ENCODE results near the gene KLK13.

KLK13 gene

DNA sequence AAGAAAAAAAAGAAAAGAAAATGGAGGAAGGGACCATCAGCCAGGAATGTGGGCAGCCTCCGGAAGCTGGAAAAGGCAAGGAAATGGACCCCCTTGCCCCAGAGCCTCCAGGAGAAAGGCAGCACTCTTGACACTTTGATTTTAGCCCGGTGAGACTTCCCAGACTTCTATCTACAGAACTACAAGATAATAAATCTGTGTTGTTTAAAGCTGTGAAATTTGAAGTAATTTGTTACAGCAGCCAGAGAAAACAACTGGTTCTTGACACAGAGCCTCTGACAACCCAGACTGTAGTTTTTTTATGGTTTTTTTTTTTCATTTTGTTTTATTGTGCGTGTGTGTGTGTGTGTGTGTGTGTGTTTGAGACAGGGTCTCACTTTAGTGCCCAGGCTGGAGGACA is 35.7 kb upstream of the KLK13 start:
- no peak overlapping the region for H3K4me3 ChIP-seq (replicated peaks; ENCODE audit: low read depth, low read length)
- DNase-seq (ENCODE audit: extremely low read depth, insufficient read length), result no peak
- H3K36me3 ChIP-seq (ENCODE audit: control insufficient read depth, insufficient read depth, low read length), result peaks cover 13% of the 10 kb centered on the region

DNA sequence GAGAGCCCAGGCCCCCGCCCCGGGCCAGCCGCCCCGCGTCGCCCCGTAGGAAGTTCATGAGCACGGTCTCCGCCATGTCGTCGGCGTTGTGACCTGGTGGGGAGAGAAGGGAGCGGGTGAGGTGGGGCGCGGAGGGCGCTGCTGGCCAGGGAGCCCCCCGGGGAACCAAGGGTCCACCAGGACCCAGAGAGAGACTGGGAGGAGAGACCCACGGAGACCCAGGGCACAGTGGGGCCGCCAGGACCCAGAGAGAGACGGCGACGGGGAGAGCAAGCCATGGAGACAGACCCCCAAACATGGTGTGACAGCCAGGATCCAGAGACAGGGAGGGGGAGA is 34.1 kb upstream of the KLK13 start:
- DNase-seq (ENCODE audit: extremely low read depth, insufficient read length), result no peak
- H3K27me3 ChIP-seq (replicated peaks; ENCODE audit: control insufficient read depth, insufficient read depth, low read length), result no peaks in the 10 kb centered on the region
- TF ChIP-seq, protein P1, sequence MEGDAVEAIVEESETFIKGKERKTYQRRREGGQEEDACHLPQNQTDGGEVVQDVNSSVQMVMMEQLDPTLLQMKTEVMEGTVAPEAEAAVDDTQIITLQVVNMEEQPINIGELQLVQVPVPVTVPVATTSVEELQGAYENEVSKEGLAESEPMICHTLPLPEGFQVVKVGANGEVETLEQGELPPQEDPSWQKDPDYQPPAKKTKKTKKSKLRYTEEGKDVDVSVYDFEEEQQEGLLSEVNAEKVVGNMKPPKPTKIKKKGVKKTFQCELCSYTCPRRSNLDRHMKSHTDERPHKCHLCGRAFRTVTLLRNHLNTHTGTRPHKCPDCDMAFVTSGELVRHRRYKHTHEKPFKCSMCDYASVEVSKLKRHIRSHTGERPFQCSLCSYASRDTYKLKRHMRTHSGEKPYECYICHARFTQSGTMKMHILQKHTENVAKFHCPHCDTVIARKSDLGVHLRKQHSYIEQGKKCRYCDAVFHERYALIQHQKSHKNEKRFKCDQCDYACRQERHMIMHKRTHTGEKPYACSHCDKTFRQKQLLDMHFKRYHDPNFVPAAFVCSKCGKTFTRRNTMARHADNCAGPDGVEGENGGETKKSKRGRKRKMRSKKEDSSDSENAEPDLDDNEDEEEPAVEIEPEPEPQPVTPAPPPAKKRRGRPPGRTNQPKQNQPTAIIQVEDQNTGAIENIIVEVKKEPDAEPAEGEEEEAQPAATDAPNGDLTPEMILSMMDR (IDR thresholded peaks at IDR 0.05; ENCODE audit: insufficient read depth, low read length, poor library complexity, severe bottlenecking), result no peak
- H3K4me3 ChIP-seq (replicated peaks; ENCODE audit: low read depth, low read length), result no peak overlapping the region
- H3K36me3 ChIP-seq (ENCODE audit: control insufficient read depth, insufficient read depth, low read length), result peaks cover 10% of the 10 kb centered on the region

More for the DNA sequence above, 35.7 kb upstream of the KLK13 start:
- no peaks in the 10 kb centered on the region for H3K27me3 ChIP-seq (replicated peaks; ENCODE audit: control insufficient read depth, insufficient read depth, low read length)
- TF ChIP-seq, protein P1 (IDR thresholded peaks at IDR 0.05; ENCODE audit: insufficient read depth, low read length, poor library complexity, severe bottlenecking), result no peak

DNA sequence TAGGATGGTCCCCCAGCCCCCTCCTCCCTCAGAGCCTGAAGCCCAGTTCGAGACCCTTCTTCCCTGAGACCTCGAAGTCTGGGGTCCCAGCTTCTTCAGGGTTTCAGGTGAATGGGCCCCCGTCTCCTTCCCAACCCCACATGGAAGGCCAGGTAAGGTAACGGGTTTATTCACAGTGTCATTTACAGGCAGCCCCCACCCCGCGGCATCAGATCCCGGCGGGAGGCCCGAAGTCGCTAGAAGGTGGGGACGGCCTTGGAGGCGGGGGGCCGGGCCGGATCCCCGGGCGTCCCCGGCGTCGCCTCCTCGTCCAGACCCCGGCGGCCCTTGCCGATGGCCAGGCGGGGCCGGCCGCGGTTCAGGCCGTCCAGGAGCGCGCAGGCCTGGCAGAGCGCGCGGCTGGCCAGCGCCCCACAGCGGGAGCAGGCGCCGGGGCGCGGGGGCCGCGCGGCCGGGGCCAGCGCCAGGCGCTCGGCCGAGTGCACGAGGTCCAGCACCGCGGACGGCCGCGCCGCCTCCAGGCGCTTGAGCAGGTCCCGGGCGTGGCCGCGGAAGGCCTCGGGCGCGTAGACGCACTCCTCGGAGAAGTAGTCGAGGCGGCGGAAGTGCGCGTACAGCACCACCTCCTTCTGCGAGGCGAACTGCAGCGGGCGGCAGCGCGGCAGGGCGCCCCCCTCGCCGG is 33.6 kb upstream of the KLK13 start:
- no peak for DNase-seq (ENCODE audit: extremely low read depth, insufficient read length)
- H3K4me3 ChIP-seq (replicated peaks; ENCODE audit: low read depth, low read length), result no peak overlapping the region
- TF ChIP-seq, protein P1 (IDR thresholded peaks at IDR 0.05; ENCODE audit: insufficient read depth, low read length, poor library complexity, severe bottlenecking), result no peak
- peaks cover 7% of the 10 kb centered on the region for H3K36me3 ChIP-seq (ENCODE audit: control insufficient read depth, insufficient read depth, low read length)
- no peaks in the 10 kb centered on the region for H3K27me3 ChIP-seq (replicated peaks; ENCODE audit: control insufficient read depth, insufficient read depth, low read length)

DNA sequence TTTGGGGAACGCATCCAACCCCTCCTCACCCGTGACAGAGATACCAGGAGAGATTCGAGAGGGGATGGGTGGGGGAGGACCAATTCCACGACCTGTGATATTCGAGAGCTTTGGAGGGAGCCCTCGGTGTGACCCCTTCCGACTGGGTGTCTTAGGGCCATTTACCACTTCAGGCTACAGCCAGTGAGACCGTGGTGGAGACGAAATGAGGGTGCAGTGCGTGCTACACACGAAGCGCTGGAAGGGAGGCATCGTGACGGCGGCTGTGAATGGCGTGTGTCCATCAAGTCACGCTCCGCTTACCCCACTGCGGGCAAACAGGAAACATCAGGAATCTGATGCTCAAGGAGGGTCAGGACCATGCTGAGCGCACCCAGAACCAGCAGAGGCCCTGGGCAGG is 32.9 kb upstream of the KLK13 start:
- no peak overlapping the region for H3K4me3 ChIP-seq (replicated peaks; ENCODE audit: low read depth, low read length)
- H3K27me3 ChIP-seq (replicated peaks; ENCODE audit: control insufficient read depth, insufficient read depth, low read length), result no peaks in the 10 kb centered on the region
- peaks cover 7% of the 10 kb centered on the region for H3K36me3 ChIP-seq (ENCODE audit: control insufficient read depth, insufficient read depth, low read length)
- DNase-seq (ENCODE audit: extremely low read depth, insufficient read length), result no peak
- TF ChIP-seq, protein P1 (IDR thresholded peaks at IDR 0.05; ENCODE audit: insufficient read depth, low read length, poor library complexity, severe bottlenecking), result no peak

DNA sequence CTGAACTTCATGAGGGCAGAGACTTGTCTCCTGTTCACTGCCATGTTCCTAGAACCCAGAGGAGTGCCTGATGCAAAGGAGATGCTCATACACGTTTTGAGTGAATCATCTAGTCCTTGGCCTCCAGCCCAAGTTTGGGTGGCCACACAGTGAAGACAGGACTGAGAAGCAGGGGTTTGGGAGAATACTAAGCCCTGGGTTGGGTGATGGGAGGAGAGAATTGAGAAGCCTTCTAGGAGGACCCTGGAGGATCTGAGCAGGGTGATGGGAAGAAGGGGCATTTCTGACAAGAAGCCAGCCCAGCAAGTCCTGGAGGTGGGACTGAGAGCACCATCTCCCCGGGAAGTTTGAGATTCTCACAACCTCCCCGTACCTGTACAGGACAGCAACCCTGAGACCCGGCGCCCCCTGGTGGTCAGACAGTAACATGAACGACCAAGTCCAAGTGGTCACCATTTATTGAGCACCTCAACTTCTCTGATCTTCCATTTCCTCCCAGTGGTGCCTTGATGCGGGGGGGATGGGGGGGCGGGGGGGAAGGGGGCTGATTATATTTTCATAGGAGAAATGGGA is 32.4 kb upstream of the KLK13 start:
- TF ChIP-seq, protein P1 (IDR thresholded peaks at IDR 0.05; ENCODE audit: insufficient read depth, low read length, poor library complexity, severe bottlenecking), result peak; percentile 79

More for the DNA sequence above, 32.4 kb upstream of the KLK13 start:
- Histone ChIP-seq H3K4me3 (replicated peaks; ENCODE audit: low read depth, low read length) (no peak overlapping the region), H3K36me3 (ENCODE audit: control insufficient read depth, insufficient read depth, low read length) (peaks cover 5% of the 10 kb centered on the region), H3K27me3 (replicated peaks; ENCODE audit: control insufficient read depth, insufficient read depth, low read length) (no peaks in the 10 kb centered on the region)
- DNase-seq (ENCODE audit: extremely low read depth, insufficient read length), result no peak

Data from GM06990 (cell line).